ENCODE data around the gene SYT3.
"Not testable (repeated sequence)": the region's sequence is repeated elsewhere in the genome, so short reads cannot be mapped to it uniquely, and the experiment has no call there.

SYT3 gene

GRCh38 chr19:50633973-50634372 lies 5.7 kb downstream of the SYT3 start:
- no peaks in the 10 kb centered on the region for H3K4me1 ChIP-seq (ENCODE audit: control insufficient read depth, insufficient read depth, low read length, poor library complexity, severe bottlenecking)
- no peaks in the 10 kb centered on the region for H3K36me3 ChIP-seq (ENCODE audit: control insufficient read depth, insufficient read depth, low read length)
- H3K27ac ChIP-seq (ENCODE audit: low read depth, low read length, severe bottlenecking): no peak overlapping the region
- 100% methylated on average over 1 of the region's 2 CpGs; no CpG with 5 or more reads in 1 of the 2 experiments for WGBS, 2 experiments (ENCODE audit: insufficient coverage in 2 of 2)
- H3K4me3 ChIP-seq (ENCODE audit: extremely low read depth, insufficient read depth, low read length, poor library complexity, severe bottlenecking): no peak overlapping the region
- H3K9me3 ChIP-seq (ENCODE audit: control insufficient read depth, low read length): peaks cover 31% of the 10 kb centered on the region

GRCh38 chr19:50633359-50633758 lies 6.3 kb downstream of the SYT3 start:
- no peaks in the 10 kb centered on the region for H3K36me3 ChIP-seq (ENCODE audit: control insufficient read depth, insufficient read depth, low read length)
- H3K4me1 ChIP-seq (ENCODE audit: control insufficient read depth, insufficient read depth, low read length, poor library complexity, severe bottlenecking): no peaks in the 10 kb centered on the region
- WGBS, 2 experiments (ENCODE audit: insufficient coverage in 2 of 2): 62 to 82% methylated on average over 1 to 2 of the region's 2 CpGs
- H3K4me3 ChIP-seq (ENCODE audit: extremely low read depth, insufficient read depth, low read length, poor library complexity, severe bottlenecking): no peak overlapping the region
- no peak overlapping the region for H3K27ac ChIP-seq (ENCODE audit: low read depth, low read length, severe bottlenecking)
- peaks cover 31% of the 10 kb centered on the region for H3K9me3 ChIP-seq (ENCODE audit: control insufficient read depth, low read length)

GRCh38 chr19:50632151-50632835 lies 7.4 kb downstream of the SYT3 start:
- Histone ChIP-seq H3K36me3 (ENCODE audit: control insufficient read depth, insufficient read depth, low read length) (no peaks in the 10 kb centered on the region), H3K27ac (ENCODE audit: low read depth, low read length, severe bottlenecking) (no peak overlapping the region), H3K9me3 (ENCODE audit: control insufficient read depth, low read length) (peaks cover 31% of the 10 kb centered on the region), H3K4me1 (ENCODE audit: control insufficient read depth, insufficient read depth, low read length, poor library complexity, severe bottlenecking) (no peaks in the 10 kb centered on the region), H3K4me3 (ENCODE audit: extremely low read depth, insufficient read depth, low read length, poor library complexity, severe bottlenecking) (no peak overlapping the region)
- WGBS, 2 experiments (ENCODE audit: insufficient coverage in 2 of 2): 82 to 88% methylated on average over 18 of the region's 20 CpGs

GRCh38 chr19:50629801-50630200 lies 9.9 kb downstream of the SYT3 start:
- Histone ChIP-seq H3K9me3 (ENCODE audit: control insufficient read depth, low read length) (peaks cover 15% of the 10 kb centered on the region), H3K36me3 (ENCODE audit: control insufficient read depth, insufficient read depth, low read length) (no peaks in the 10 kb centered on the region), H3K4me1 (ENCODE audit: control insufficient read depth, insufficient read depth, low read length, poor library complexity, severe bottlenecking) (no peaks in the 10 kb centered on the region), H3K4me3 (ENCODE audit: extremely low read depth, insufficient read depth, low read length, poor library complexity, severe bottlenecking) (no peak overlapping the region), H3K27ac (ENCODE audit: low read depth, low read length, severe bottlenecking) (no peak overlapping the region)
- WGBS, 2 experiments (ENCODE audit: insufficient coverage in 2 of 2): 79 to 81% methylated on average over 10 to 14 of the region's 14 CpGs

- H3K4me3 ChIP-seq (ENCODE audit: extremely low read depth, insufficient read depth, low read length, poor library complexity, severe bottlenecking): no peak overlapping the region
- WGBS, 2 experiments (ENCODE audit: insufficient coverage in 2 of 2): 85 to 90% methylated on average over 18 to 19 of the region's 20 CpGs
- peaks cover 11% of the 10 kb centered on the region for H3K9me3 ChIP-seq (ENCODE audit: control insufficient read depth, low read length)
- H3K27ac ChIP-seq (ENCODE audit: low read depth, low read length, severe bottlenecking): no peak overlapping the region
- no peaks in the 10 kb centered on the region for H3K4me1 ChIP-seq (ENCODE audit: control insufficient read depth, insufficient read depth, low read length, poor library complexity, severe bottlenecking)
- H3K36me3 ChIP-seq (ENCODE audit: control insufficient read depth, insufficient read depth, low read length): no peaks in the 10 kb centered on the region
Observed at GRCh38 chr19:50629194-50629593, 10.5 kb downstream of the SYT3 start.

GRCh38 chr19:50628551-50628950 lies 11.1 kb downstream of the SYT3 start:
- no peaks in the 10 kb centered on the region for H3K36me3 ChIP-seq (ENCODE audit: control insufficient read depth, insufficient read depth, low read length)
- H3K27ac ChIP-seq (ENCODE audit: low read depth, low read length, severe bottlenecking): no peak overlapping the region
- WGBS, 2 experiments (ENCODE audit: insufficient coverage in 2 of 2): 89 to 100% methylated on average over 1 to 3 of the region's 7 CpGs
- no peaks in the 10 kb centered on the region for H3K4me1 ChIP-seq (ENCODE audit: control insufficient read depth, insufficient read depth, low read length, poor library complexity, severe bottlenecking)
- H3K4me3 ChIP-seq (ENCODE audit: extremely low read depth, insufficient read depth, low read length, poor library complexity, severe bottlenecking): no peak overlapping the region
- H3K9me3 ChIP-seq (ENCODE audit: control insufficient read depth, low read length): peaks cover 5% of the 10 kb centered on the region

GRCh38 chr19:50628146-50628545 lies 11.5 kb downstream of the SYT3 start:
- no peaks in the 10 kb centered on the region for H3K36me3 ChIP-seq (ENCODE audit: control insufficient read depth, insufficient read depth, low read length)
- H3K4me3 ChIP-seq (ENCODE audit: extremely low read depth, insufficient read depth, low read length, poor library complexity, severe bottlenecking): no peak overlapping the region
- no peaks in the 10 kb centered on the region for H3K4me1 ChIP-seq (ENCODE audit: control insufficient read depth, insufficient read depth, low read length, poor library complexity, severe bottlenecking)
- H3K9me3 ChIP-seq (ENCODE audit: control insufficient read depth, low read length): peaks cover under 1% of the 10 kb centered on the region
- no peak overlapping the region for H3K27ac ChIP-seq (ENCODE audit: low read depth, low read length, severe bottlenecking)
- WGBS, 2 experiments (ENCODE audit: insufficient coverage in 2 of 2): 83 to 98% methylated on average over 2 to 4 of the region's 5 CpGs

GRCh38 chr19:50626795-50627194 lies 12.9 kb downstream of the SYT3 start:
- H3K4me1 ChIP-seq (ENCODE audit: control insufficient read depth, insufficient read depth, low read length, poor library complexity, severe bottlenecking): no peaks in the 10 kb centered on the region
- H3K27ac ChIP-seq (ENCODE audit: low read depth, low read length, severe bottlenecking): no peak overlapping the region
- WGBS, 2 experiments (ENCODE audit: insufficient coverage in 2 of 2): 71% methylated on average over 3 of the region's 4 CpGs; no CpG with 5 or more reads in 1 of the 2 experiments
- H3K36me3 ChIP-seq (ENCODE audit: control insufficient read depth, insufficient read depth, low read length): no peaks in the 10 kb centered on the region
- no peak overlapping the region for H3K4me3 ChIP-seq (ENCODE audit: extremely low read depth, insufficient read depth, low read length, poor library complexity, severe bottlenecking)
- H3K9me3 ChIP-seq (ENCODE audit: control insufficient read depth, low read length): no peaks in the 10 kb centered on the region

- Histone ChIP-seq H3K4me1 (ENCODE audit: control insufficient read depth, insufficient read depth, low read length, poor library complexity, severe bottlenecking) (no peaks in the 10 kb centered on the region), H3K36me3 (ENCODE audit: control insufficient read depth, insufficient read depth, low read length) (no peaks in the 10 kb centered on the region), H3K4me3 (ENCODE audit: extremely low read depth, insufficient read depth, low read length, poor library complexity, severe bottlenecking) (no peak overlapping the region), H3K27ac (ENCODE audit: low read depth, low read length, severe bottlenecking) (no peak overlapping the region), H3K9me3 (ENCODE audit: control insufficient read depth, low read length) (no peaks in the 10 kb centered on the region)
- WGBS, 2 experiments (ENCODE audit: insufficient coverage in 2 of 2): 79 to 85% methylated on average over 4 of the region's 4 CpGs
Observed at GRCh38 chr19:50626011-50626410, 13.7 kb downstream of the SYT3 start.

- WGBS, 2 experiments (ENCODE audit: insufficient coverage in 2 of 2): 92 to 95% methylated on average over 36 to 41 of the region's 44 CpGs
- Histone ChIP-seq H3K27ac (ENCODE audit: low read depth, low read length, severe bottlenecking) (no peak overlapping the region), H3K9me3 (ENCODE audit: control insufficient read depth, low read length) (no peaks in the 10 kb centered on the region), H3K4me3 (ENCODE audit: extremely low read depth, insufficient read depth, low read length, poor library complexity, severe bottlenecking) (no peak overlapping the region), H3K4me1 (ENCODE audit: control insufficient read depth, insufficient read depth, low read length, poor library complexity, severe bottlenecking) (no peaks in the 10 kb centered on the region), H3K36me3 (ENCODE audit: control insufficient read depth, insufficient read depth, low read length) (no peaks in the 10 kb centered on the region)
Observed at GRCh38 chr19:50624949-50625600, 14.6 kb downstream of the SYT3 start.

GRCh38 chr19:50620394-50620906 lies 19.2 kb downstream of the SYT3 start:
- not testable (repeated sequence) for H3K27ac ChIP-seq (ENCODE audit: low read depth, low read length, severe bottlenecking); H3K4me1 ChIP-seq (ENCODE audit: control insufficient read depth, insufficient read depth, low read length, poor library complexity, severe bottlenecking); H3K36me3 ChIP-seq (ENCODE audit: control insufficient read depth, insufficient read depth, low read length); H3K4me3 ChIP-seq (ENCODE audit: extremely low read depth, insufficient read depth, low read length, poor library complexity, severe bottlenecking); H3K9me3 ChIP-seq (ENCODE audit: control insufficient read depth, low read length)
- WGBS, 2 experiments (ENCODE audit: insufficient coverage in 2 of 2): no CpG with 5 or more reads among the region's 5 CpGs
